HepG2 (cell line): ENCODE data around the gene POLR1D. TPM values are rescaled to one million over a fixed set of nuclear protein-coding genes. Genes with fewer than 3 reads are reported as not detected.

Source experiments
- JUND ChIP-seq: sonication (generic); formaldehyde crosslinking; IDR thresholded peaks from 2 replicates; pipeline ENCODE4 v1.8.0; 2022; ENCODE audit warnings: mild to moderate bottlenecking, missing genetic modification reagents
- LCORL ChIP-seq, 2 experiments: fragments of 450-650 bp in 1 of 2; sonication (generic) in 1 of 2; formaldehyde crosslinking in 1 of 2; IDR thresholded peaks; 2 replicates each; pipeline versions ENCODE4 v1.5.0 to v1.6.1; 2017 to 2020; ENCODE audit warnings: antibody characterized with exemption in 1 of 2, missing genetic modification reagents in 1 of 2
- MEIS2 ChIP-seq: sonication (generic); formaldehyde crosslinking; IDR thresholded peaks from 2 replicates; pipeline ENCODE4 v1.9.0; 2021; ENCODE audit warnings: mild to moderate bottlenecking, missing genetic modification reagents
- PAXIP1 ChIP-seq: sonication (generic); formaldehyde crosslinking; conservative IDR thresholded peaks from 2 replicates; pipeline ENCODE4 v1.4.0; 2020; ENCODE audit warnings: mild to moderate bottlenecking, missing genetic modification reagents, moderate library complexity
- PHF21A ChIP-seq: sonication (generic); formaldehyde crosslinking; IDR thresholded peaks from 2 replicates; pipeline ENCODE4 v1.5.0; 2020; ENCODE audit warnings: mild to moderate bottlenecking, missing genetic modification reagents
- POLR2AphosphoS5 ChIP-seq: IDR thresholded peaks from 2 replicates; pipeline ENCODE4 v1.6.1; 2012; ENCODE audit warnings: low read depth, low read length
- RERE ChIP-seq: IDR thresholded peaks from 2 replicates; pipeline ENCODE4 v1.6.1; 2016; ENCODE audit warnings: low read depth, missing genetic modification reagents, missing compliant biosample characterization
- RFX5 ChIP-seq: IDR thresholded peaks from 2 replicates; pipeline ENCODE4 v1.6.1; 2011; ENCODE audit warnings: low read depth, low read length, improper control_type of control experiment
- YY1 ChIP-seq: IDR thresholded peaks from 2 replicates; pipeline ENCODE4 v1.6.1; 2011; ENCODE audit warnings: low read length, low read depth, moderate library complexity, mild to moderate bottlenecking; ENCODE audit not compliant: insufficient read depth, insufficient replicate concordance
- ZFY ChIP-seq: sonication (generic); formaldehyde crosslinking; IDR thresholded peaks from 2 replicates; pipeline ENCODE4 v1.4.0; 2020; ENCODE audit warnings: missing genetic modification reagents
- ZMAT5 ChIP-seq: sonication (generic); formaldehyde crosslinking; IDR thresholded peaks from 2 replicates; pipeline ENCODE4 v1.5.0; 2020; ENCODE audit warnings: mild to moderate bottlenecking, low read depth, missing genetic modification reagents, borderline replicate concordance
- ZNF251 ChIP-seq: sonication (generic); formaldehyde crosslinking; IDR thresholded peaks from 2 replicates; pipeline ENCODE4 v1.9.0; 2021; ENCODE audit warnings: mild to moderate bottlenecking, missing genetic modification reagents
- ZNF264 ChIP-seq: sonication (generic); formaldehyde crosslinking; IDR thresholded peaks from 2 replicates; pipeline ENCODE4 v1.4.0; 2020; ENCODE audit warnings: missing genetic modification reagents
- ZNF512B ChIP-seq: sonication (generic); formaldehyde crosslinking; IDR thresholded peaks from 2 replicates; pipeline ENCODE4 v1.5.1; 2020; ENCODE audit warnings: missing genetic modification reagents, mild to moderate bottlenecking, borderline replicate concordance
- ZNF563 ChIP-seq: sonication (generic); formaldehyde crosslinking; IDR thresholded peaks from 2 replicates; pipeline ENCODE4 v1.8.0; 2022; ENCODE audit warnings: mild to moderate bottlenecking, moderate library complexity, missing genetic modification reagents
- ZNF790 ChIP-seq: sonication (generic); formaldehyde crosslinking; IDR thresholded peaks from 2 replicates; pipeline ENCODE4 v1.8.0; 2022; ENCODE audit warnings: missing genetic modification reagents, mild to moderate bottlenecking, borderline replicate concordance
- polyA plus RNA-seq, 8 experiments: library from polyadenylated mRNA; depleted of rRNA in 3 of 8; stranded (reverse) in 7 of 8; unstranded in 1 of 8; fragments of >200 nt; fragmentation: Illumina TruSeq in 4 of 8; extraction: Trizol in 4 of 8; gene quantifications; 2 replicates each; pipeline versions ENCODE4 v1.2.1 to v1.2.3, GENCODE V29; 2011 to 2016; ENCODE audit warnings: low read depth in 4 of 8, missing spikeins in 1 of 8, mixed read lengths in 1 of 8; ENCODE audit not compliant: insufficient read depth in 1 of 8
- total RNA-seq, 5 experiments: library from RNA; depleted of rRNA; stranded (reverse); fragments of >200 nt; fragmentation: Illumina TruSeq; extraction: Trizol; gene quantifications; 2 replicates each; pipeline ENCODE4 v1.2.3, GENCODE V29; 2016; ENCODE audit warnings: low read depth in 1 of 5

The POLR1D gene
- total and polyA plus RNA-seq, 2 of the 13 experiments (the other 11 are each of a cell fraction or from before 2014, with no cell fraction given), result 183 to 490 TPM

- TF ChIP-seq RERE (CRISPR knock-in tag) (no peak), MEIS2 (CRISPR knock-in tag) (peak; percentile 44; the same call in 1 of the 2 replicates), ZFY (CRISPR knock-in tag) (peak; percentile 53), PHF21A (CRISPR knock-in tag) (peak; percentile 77), PAXIP1 (CRISPR knock-in tag) (peak; percentile 89), ZNF512B (0 out of 2 replicates have a peak, but pooled peaks have one; percentile 24), ZMAT5 (CRISPR knock-in tag) (no peak), ZNF264 (CRISPR knock-in tag) (0 out of 2 replicates have a peak, but pooled peaks have one; percentile 69), YY1 (no peak), POLR2AphosphoS5 (no peak), RFX5 (no peak), LCORL (IDR thresholded peaks at IDR 0.05) (no peak), LCORL (CRISPR knock-in tag; IDR thresholded peaks at IDR 0.05) (peak; percentile 30; the same call in 1 of the 2 replicates), ZNF251 (no peak), ZNF790 (CRISPR knock-in tag) (no peak), ZNF563 (CRISPR knock-in tag) (no peak), JUND (no peak)
These were observed 20.2 kb downstream of the POLR1D start (continued) for GRCh38 chr13:27641711-27642502.
